GM12891 (cell line): ENCODE measurements around the gene MARK2. TPM values are rescaled to one million over a fixed set of nuclear protein-coding genes. Genes with fewer than 3 reads are reported as not detected.
A peak's percentile ranks its signal among the peaks of the same experiment; 100 is the strongest.
"Not testable (repeated sequence)": the region's sequence is repeated elsewhere in the genome, so short reads cannot be mapped to it uniquely, and the experiment has no call there.

Experiments
- DNase-seq: peaks from one replicate; pipeline ENCODE4 v3.0.0; 2011; ENCODE audit warnings: low spot score; ENCODE audit not compliant: insufficient read length
- FAIRE-seq: peaks from 2 replicates; lab custom pipeline; 2011; peaks lifted over from hg19 to GRCh38; lab: Jason Lieb, UNC
- PAX5 ChIP-seq: IDR thresholded peaks from 2 replicates; pipeline ENCODE4 v1.6.1; 2011; ENCODE audit warnings: low read length, moderate library complexity, mild to moderate bottlenecking; ENCODE audit not compliant: insufficient read depth, severe bottlenecking
- POLR2A ChIP-seq: IDR thresholded peaks from 2 replicates; pipeline ENCODE4 v1.6.1; 2011; ENCODE audit warnings: low read depth, low read length, control low read depth
- POLR2AphosphoS5 ChIP-seq: IDR thresholded peaks from 2 replicates; pipeline ENCODE4 v1.6.1; 2011; ENCODE audit warnings: low read depth, low read length, control low read depth
- POU2F2 ChIP-seq: IDR thresholded peaks from 2 replicates; pipeline ENCODE4 v1.6.1; 2011; ENCODE audit warnings: low read depth, mild to moderate bottlenecking, control low read depth, low read length, moderate library complexity
- SPI1 ChIP-seq: IDR thresholded peaks from 2 replicates; pipeline ENCODE4 v1.6.1; 2011; ENCODE audit warnings: low read depth, low read length, control low read depth
- TAF1 ChIP-seq: IDR thresholded peaks from 2 replicates; pipeline ENCODE4 v1.6.1; 2011; ENCODE audit warnings: low read depth, low read length, control low read depth
- polyA plus RNA-seq: library from polyadenylated mRNA; unstranded; fragments of >200 nt; gene quantifications from one replicate; pipeline ENCODE4 v1.2.1, GENCODE V29; 2012; ENCODE audit warnings: low read depth, missing spikeins, inconsistent platforms; ENCODE audit not compliant: missing spikeins

Gene MARK2
- 10.9 TPM for polyA plus RNA-seq

DNA sequence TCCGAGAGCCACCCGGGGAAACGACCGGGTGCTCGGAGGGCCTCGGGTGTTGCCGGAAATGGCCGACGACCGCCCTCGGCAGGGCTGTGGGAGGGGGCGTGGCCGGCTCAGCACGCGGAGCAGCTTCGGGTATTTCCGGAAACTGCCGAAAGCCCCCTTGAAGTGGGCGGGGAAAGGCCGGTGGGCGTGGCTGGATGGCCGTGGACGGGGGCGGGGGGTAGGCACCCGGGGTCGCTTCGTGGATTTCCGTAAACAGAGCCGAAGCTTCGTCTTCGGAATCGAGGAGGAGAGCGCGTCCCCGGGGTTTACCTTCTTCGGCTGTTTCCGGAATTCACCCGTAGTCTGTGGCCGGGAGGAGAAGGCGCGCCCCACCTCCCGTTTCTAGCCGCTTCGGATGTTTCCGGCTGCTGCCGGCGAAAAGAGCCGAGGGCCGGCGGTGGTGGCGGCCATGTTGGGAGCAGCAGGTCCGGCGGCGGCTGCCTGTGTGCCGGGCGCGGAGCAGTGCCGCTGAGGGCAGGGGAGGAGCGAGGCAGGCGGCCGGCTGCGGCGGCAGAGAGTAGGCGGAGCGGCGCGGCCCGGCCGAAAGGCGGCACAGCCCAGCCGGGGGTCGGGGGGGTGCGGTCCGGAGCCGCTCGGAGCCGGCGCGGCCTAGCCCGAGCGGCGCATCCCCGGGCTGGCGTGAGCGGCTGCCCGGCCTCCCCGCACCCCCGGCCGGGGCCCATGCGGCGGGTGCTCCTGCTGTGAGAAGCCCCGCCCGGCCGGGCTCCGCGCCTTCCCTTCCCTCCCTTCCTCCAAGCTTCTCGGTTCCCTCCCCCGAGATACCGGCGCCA lies at the start of gene MARK2:
MARK2 (plus strand) TSS at position 433 of the 830 bp plus-strand sequence; CDS start at position 830, 397 bp downstream.
- DNase-seq (peak; percentile 81), FAIRE-seq (peak; percentile 85)
- TF ChIP-seq POLR2AphosphoS5 (peak; percentile 38; the same call in 1 of the 2 replicates), PAX5 (no peak)

DNA sequence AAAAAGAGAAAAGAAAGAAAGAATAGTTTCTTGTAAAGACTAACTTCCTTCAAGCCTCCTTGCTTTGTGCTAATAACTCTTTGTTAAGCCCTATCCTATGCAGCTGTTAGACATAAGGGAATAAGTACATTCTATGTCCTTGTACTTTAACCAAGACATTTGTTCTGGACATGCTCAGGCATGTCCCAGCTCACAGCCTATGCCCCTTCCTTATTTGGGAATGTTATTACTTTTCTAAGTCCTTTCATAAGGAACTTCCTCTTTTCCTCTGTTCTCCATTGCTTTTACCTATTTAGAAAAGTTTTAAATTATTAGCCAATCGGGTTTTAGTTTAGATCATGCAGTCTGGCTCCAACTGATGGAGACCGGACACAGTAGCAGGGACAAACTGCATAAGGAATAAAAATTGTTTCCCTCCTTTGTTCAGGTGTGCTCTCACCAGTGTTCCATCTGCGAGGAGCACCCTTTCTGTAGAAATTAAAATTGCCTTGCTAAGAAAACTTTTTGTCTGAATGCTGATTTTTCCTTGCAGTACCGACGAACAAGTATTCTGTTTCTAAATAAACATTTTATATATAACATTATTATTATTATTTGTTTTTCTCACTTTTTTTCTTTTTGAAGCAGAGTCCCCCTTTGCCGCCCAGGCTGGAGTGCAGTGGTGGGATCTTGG lies 47.3 kb upstream of the MARK2 start:
- TF ChIP-seq TAF1 (no peak), POU2F2 (no peak), SPI1 (no peak), PAX5 (no peak), POLR2A (no peak), POLR2AphosphoS5 (no peak)
- FAIRE-seq (no peak), DNase-seq (no peak)

DNA sequence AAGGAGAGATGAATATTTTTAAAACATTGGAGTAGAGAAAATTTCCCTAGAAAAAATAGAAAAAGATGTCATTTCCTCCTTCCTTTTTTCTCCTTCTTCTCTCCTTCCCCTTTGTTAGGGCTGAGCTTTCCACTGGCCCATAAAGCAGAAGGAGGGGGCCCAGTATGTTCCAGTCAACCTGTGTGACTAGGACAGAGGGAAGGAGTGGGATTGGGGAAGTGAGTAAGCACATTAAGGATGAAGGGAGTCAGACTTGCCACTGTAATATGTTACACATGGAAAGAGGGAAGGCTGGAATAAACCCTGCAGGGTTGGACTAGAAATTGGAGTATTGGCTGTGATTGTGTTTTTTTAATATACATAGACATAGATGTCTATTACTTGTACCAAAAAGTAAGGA lies 45.7 kb upstream of the MARK2 start:
- FAIRE-seq: no peak
- DNase-seq: no peak
- no peak for TF ChIP-seq POLR2A
- no peak for TF ChIP-seq TAF1
- no peak for TF ChIP-seq PAX5
- no peak for TF ChIP-seq POLR2AphosphoS5
- TF ChIP-seq POU2F2: no peak
- no peak for TF ChIP-seq SPI1

DNA sequence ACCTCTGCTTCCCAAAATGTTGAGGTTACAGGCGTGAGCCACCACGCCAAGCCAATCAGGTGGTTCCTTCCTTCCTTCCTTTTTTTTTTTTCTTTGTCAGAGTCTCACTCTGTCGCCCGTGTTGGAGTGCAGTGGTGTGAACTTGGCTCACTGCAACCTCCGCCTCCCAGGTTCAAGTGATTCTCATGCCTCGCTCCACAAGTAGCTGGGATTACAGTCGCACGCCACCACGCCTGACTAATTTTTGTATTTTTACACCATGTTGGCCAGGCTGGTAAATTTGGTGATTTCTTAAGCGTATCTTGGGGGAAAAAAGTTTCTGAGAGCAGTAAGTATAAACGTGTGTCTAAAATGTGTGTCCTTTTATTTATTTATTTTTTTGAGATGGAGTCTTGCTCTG lies 43.8 kb upstream of the MARK2 start:
- no peak for TF ChIP-seq PAX5
- TF ChIP-seq TAF1: no peak
- TF ChIP-seq POU2F2: no peak
- no peak for TF ChIP-seq SPI1
- no peak for TF ChIP-seq POLR2AphosphoS5
- TF ChIP-seq POLR2A: no peak
- DNase-seq (no peak), FAIRE-seq (no peak)

DNA sequence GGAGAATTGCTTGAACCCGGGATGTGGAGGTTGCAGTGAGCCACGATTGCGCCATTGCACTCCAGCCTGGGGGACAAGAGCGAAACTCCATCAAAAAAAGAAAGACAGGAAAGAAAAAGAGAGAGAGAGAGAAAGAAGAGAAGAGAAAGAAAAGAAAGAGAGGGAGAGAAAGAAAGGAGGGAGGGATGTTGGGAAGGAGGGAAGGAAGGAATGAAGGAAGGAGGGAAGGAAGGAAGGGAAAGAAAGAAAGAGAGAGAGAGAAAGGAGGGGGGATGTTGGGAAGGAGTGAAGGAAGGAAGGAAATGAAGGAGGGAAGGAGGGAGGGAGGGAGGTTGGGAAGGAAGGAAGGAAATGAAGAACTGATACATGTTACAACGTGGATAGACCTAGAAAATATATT lies 38.0 kb upstream of the MARK2 start:
- DNase-seq (no peak), FAIRE-seq (no peak)
- TF ChIP-seq POLR2A (no peak), SPI1 (no peak), TAF1 (no peak), POLR2AphosphoS5 (no peak), POU2F2 (no peak), PAX5 (no peak)

DNA sequence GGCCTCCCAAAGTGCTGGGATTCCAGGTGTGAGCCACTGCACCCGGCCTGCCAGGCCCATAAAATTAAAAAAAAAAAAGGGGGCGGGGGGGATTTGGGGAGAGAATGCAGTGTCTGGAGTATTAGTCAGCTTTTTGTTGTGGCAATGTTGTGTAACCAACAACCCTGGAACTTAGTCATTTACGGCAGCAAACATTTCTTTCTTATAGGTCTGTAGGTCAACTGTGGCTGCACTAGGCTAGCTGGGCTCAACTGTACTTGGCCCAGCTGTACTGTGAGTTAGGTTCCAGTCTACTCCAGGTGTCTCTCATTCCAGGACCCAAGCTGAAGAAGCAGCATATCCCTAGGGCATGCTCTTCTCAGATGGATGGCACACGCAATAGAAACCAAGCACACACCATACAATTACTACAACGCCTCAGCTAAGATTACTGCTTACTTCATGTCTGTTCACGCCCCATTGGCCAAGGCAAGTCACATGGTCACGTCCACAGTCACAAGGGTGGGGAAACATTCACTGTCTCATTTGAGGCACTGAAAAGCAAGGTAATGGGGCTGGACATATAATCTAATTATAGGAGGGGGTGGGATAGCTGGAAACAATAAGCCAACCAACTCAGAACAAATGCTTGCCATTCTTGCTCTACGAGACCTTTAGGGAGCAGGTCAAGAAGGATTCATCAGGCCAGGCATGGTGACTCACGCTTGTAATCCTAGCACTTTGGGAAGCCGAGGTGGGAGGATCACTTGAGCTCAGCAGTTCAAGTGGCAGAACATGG lies 36.1 kb upstream of the MARK2 start:
- no peak for FAIRE-seq
- no peak for DNase-seq

DNA sequence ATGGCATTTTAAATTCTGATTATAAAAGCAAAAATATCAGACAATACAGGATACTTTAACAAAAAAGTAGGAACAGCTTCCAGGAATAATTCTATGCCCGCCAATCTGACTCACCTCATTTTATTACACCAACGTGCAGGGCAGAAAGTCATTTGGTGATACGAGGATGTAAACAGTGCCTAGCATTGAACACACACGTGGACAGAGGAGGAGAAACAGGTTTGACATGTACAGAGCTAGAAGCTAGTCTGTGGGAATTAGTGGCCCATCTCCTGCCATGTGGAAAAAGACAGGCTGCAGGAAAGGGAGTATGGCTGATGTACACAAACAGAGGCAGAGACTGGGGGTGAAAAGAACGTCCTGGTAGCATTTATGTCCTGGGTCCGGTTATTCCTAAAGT lies 34.7 kb upstream of the MARK2 start:
- DNase-seq: no peak
- TF ChIP-seq TAF1: no peak
- no peak for TF ChIP-seq POU2F2
- TF ChIP-seq SPI1: no peak
- no peak for TF ChIP-seq PAX5
- TF ChIP-seq POLR2AphosphoS5: no peak
- no peak for TF ChIP-seq POLR2A

More for the DNA sequence above, 36.1 kb upstream of the MARK2 start:
- TF ChIP-seq POU2F2: no peak
- no peak for TF ChIP-seq SPI1

DNA sequence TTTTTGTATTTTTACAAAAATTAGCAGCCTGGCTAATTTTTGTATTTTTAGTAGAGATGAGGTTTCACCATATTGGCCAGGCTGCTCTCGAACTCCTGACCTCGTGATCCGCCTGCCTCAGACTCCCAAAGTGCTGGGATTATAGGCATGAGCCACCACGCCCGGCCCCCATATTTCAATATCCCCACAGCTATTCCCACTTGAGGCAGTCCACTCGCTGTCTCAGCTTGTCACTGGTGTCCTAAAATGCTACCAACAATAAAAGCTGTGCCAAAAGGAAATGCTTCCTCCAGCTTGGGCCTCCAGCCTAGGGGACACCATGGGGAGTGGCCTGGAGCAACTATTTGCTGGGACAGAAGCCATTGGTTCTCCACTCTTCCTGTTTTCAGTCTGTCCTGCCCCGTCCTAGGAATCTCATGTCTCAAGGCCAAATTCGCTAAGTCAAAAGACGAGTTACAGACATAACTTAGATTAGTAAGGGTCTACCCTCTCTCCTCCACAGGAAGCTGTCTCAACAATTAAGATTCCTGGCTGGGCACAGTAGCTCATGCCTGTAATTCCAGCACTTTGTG lies 33.0 kb upstream of the MARK2 start:
- no peak for DNase-seq
- TF ChIP-seq TAF1 (no peak), POLR2A (no peak), SPI1 (no peak), POU2F2 (no peak), POLR2AphosphoS5 (no peak), PAX5 (no peak)
- no peak for FAIRE-seq

More for the DNA sequence above, 34.7 kb upstream of the MARK2 start:
- FAIRE-seq: no peak

DNA sequence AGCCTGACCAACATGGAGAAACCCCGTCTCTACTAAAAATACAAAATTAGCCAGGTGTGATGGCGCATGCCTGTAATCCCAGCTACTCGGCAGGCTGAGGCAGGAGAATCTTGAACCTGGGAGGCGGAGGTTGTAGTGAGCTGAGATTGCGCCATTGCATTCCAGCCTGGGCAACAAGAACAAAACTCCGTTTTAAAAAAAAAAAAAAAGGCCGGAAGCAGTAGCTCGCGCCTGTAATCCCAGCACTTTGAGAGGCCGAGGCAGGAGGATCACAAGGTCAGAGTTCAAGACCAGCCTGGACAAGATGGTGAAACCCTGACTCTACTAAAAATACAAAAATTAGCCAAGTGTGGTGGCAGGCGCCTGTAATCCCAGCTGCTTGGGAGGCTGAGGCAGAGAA lies 28.5 kb upstream of the MARK2 start:
- FAIRE-seq, DNase-seq: not testable (repeated sequence)

DNA sequence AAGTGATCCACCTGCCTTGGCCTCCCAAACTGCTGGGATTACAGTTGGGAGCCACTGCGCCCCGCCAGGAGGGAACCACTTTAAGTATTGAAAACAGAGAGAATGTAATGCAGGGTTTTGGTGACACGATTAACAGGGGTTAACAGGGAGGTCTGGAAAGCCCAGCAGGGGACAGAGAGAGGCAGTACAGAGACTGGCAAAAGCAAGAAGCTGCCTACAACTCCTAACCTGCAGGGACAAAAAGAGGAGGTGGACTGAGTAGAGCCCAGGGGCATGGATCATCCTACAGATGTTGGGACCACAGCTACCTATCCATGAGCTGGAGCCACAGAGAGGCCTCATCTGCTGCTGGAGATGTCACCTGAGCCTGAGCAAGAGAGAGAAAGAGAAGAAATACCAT lies 27.4 kb upstream of the MARK2 start:
- no peak for FAIRE-seq
- no peak for DNase-seq
- TF ChIP-seq POLR2AphosphoS5: no peak
- no peak for TF ChIP-seq SPI1
- no peak for TF ChIP-seq POU2F2
- TF ChIP-seq POLR2A: no peak
- no peak for TF ChIP-seq TAF1
- TF ChIP-seq PAX5: no peak

DNA sequence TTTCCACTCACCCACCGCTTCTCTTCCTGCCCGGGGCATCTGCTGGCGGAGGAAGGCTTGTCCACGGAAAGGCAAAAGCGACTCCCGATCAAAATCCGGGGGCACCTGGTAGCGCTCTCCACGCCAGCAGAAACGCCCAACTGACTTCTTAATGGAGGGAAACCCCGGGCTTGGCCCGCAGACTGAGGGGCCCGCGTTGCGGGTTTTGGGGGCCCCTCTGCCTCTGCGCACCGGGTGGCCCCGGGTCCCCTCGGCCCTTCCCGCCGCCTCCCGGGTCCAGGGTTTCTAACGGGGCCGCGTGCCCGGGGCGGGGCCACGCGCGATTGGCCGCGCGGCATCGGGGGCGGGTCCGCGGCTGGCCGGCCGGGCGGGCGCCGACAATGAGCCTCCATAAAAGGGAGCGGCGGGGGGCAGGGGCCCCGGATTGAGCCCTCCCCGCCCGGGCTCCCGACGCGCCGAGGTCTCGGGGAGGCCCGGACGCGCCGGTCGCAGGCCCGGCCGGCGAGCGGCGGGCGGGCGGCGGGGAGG lies 25.8 kb upstream of the MARK2 start, which contains the start of gene SPINDOC:
SPINDOC (plus strand) TSS at position 422 of the 528 bp plus-strand sequence. CDS start 231 bp downstream, outside the sequence.
- TF ChIP-seq POLR2A (0 out of 2 replicates have a peak, but pooled peaks have one; percentile 57), PAX5 (no peak)
- DNase-seq (peak; percentile 95), FAIRE-seq (peak; percentile 72)
